Chondrocyte (in vitro differentiated cells): ENCODE data around the gene WASF1. TPM values are rescaled to one million over a fixed set of nuclear protein-coding genes. Genes with fewer than 3 reads are reported as not detected.
"Not testable (repeated sequence)": the region's sequence is repeated elsewhere in the genome, so short reads cannot be mapped to it uniquely, and the experiment has no call there.

Experiments
- DNase-seq: peaks from one replicate; pipeline ENCODE4 v3.0.0; 2021; ENCODE audit warnings: mixed read lengths, low spot score
- H3K27ac Mint-ChIP-seq: one replicate; pipeline ENCODE4 v1.8.0; 2021; ENCODE audit warnings: mild to moderate bottlenecking, moderate library complexity, mixed read lengths; ENCODE audit not compliant: unreplicated experiment
- H3K27me3 Mint-ChIP-seq: 2 replicates; pipeline ENCODE4 v1.8.0; 2021; ENCODE audit warnings: low read depth, mixed read lengths
- H3K36me3 Mint-ChIP-seq: 2 replicates; pipeline ENCODE4 v1.8.0; 2021; ENCODE audit warnings: low read depth, mixed read lengths
- H3K4me1 Mint-ChIP-seq: 2 replicates; pipeline ENCODE4 v1.8.0; 2021; ENCODE audit warnings: low read depth, mild to moderate bottlenecking, mixed read lengths
- H3K4me3 Mint-ChIP-seq: one replicate; pipeline ENCODE4 v1.8.0; 2021; ENCODE audit warnings: mild to moderate bottlenecking, moderate library complexity, mixed read lengths; ENCODE audit not compliant: unreplicated experiment
- H3K9me3 Mint-ChIP-seq: 2 replicates; pipeline ENCODE4 v1.8.0; 2021; ENCODE audit warnings: low read depth, mixed read lengths
- CTCF ChIP-seq: fragments of 200-600 bp; sonication (generic); IDR thresholded peaks from 2 replicates; pipeline ENCODE4 v1.5.0; 2021; ENCODE audit warnings: antibody characterized with exemption, mild to moderate bottlenecking, moderate library complexity
- total RNA-seq: library from RNA; stranded (reverse); gene quantifications from 3 replicates; pipeline ENCODE4 v1.2.1, GENCODE V29; 2021

The WASF1 gene
- total RNA-seq, 1 donor from 2014 or later, result 22.9 TPM

DNA sequence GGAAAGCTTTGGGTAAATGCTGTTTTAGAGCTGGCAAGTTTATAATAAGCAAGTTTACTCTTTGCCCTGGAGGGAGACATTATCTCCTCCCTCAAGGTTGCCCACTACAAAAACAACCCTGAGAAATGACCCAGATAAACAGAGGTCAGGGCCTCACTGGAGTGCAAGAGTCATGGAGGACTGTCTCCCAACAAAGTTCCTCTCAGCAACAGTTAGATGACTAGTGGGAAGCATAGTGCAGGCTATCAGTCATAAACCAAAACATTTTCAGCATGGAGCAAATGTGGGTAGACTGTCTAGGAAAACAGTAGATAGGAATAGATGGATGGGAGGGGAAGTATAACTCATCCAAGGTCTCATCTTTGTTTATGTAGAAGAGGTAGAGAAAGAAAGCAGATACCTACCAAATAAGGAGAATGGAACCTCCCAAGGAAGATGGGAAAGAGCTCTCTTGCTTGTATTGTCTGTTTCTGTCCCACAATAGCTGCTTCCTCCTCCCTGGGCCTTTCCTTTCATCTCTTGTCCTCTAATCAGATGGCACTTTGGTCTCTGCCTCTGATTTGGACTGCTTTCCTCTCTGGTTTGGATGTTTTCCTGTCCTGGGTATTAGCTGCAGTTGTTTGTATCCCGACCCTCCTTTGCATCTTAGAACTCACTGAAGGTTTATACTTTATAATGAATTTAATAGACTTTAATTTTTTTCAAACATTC lies 95.4 kb downstream of the WASF1 start:
- Mint-ChIP-seq H3K4me1 (no peaks in the 10 kb centered on the region), H3K27me3 (no peaks in the 10 kb centered on the region), H3K9me3 (peaks cover under 1% of the 10 kb centered on the region), H3K27ac (no peak overlapping the region), H3K4me3 (no peak overlapping the region), H3K36me3 (no peaks in the 10 kb centered on the region)
- TF ChIP-seq CTCF, result no peak
- no peak for DNase-seq

DNA sequence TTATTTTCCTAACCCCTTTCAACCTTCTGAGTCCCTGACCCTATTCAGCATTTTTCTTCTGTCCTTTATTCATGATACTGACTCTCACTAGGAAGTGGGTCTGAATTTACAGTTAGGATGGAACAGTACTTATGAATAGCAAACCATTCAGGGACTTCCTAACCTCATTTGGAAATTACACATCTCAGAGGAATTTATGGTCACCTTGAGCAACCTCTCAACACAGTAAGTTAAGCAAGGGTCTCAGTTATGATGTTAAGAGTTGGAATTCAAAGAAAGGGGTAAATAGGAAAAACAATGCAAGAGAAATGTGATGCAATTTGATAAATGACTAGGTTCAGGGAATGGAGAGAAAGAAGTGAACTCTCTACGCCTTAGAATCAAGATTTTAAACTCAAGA lies 104.1 kb downstream of the WASF1 start:
- no peak for DNase-seq
- Mint-ChIP-seq H3K4me1 (no peaks in the 10 kb centered on the region), H3K4me3 (no peak overlapping the region), H3K27ac (no peak overlapping the region), H3K36me3 (peaks cover 1% of the 10 kb centered on the region), H3K9me3 (no peaks in the 10 kb centered on the region), H3K27me3 (peaks cover 16% of the 10 kb centered on the region)
- no peak for TF ChIP-seq CTCF

DNA sequence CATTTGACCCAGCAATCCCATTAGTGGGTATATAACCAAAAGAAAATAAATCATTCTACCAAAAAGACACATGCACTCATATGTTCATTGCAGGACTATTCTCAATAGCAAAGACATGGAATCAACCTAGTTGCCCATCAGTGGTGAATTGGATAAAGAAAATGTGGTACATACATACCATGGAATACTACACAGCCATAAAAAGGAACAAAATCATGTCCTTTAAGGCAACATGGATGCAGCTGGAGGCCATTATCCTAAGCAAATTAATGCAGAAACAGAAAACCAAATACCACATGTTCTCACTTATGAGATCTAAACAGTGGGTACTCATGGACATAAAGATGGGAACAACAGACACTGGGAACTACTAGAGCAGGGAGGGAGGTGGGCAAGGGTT lies 106.0 kb downstream of the WASF1 start:
- not testable (repeated sequence) for H3K36me3 Mint-ChIP-seq, DNase-seq, H3K4me1 Mint-ChIP-seq, H3K9me3 Mint-ChIP-seq, H3K27ac Mint-ChIP-seq, H3K4me3 Mint-ChIP-seq
- H3K27me3 Mint-ChIP-seq, result peaks cover 24% of the 10 kb centered on the region

DNA sequence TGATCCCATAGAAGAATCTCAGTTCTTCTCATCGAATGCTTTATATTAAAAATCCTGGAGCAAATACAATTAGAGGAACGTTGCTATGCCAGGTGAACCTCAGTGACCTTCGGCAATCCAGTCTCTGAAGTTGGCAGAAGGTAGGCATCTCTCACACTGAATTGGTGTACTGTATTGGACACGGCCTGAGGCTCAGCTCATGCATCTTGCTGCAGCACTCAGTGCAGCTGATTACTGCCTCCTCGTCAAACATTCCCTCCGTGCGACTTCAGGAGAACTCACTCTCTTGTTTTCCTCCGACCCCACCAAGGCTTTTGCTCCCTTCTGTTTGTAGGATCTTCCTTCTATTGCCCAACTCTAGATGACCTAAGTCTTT lies 110.9 kb downstream of the WASF1 start:
- Mint-ChIP-seq H3K9me3 (no peaks in the 10 kb centered on the region), H3K27ac (no peak overlapping the region), H3K4me1 (peaks cover 8% of the 10 kb centered on the region), H3K27me3 (peaks cover 44% of the 10 kb centered on the region), H3K36me3 (peaks cover 1% of the 10 kb centered on the region), H3K4me3 (no peak overlapping the region)
- DNase-seq, result no peak
- no peak for TF ChIP-seq CTCF

DNA sequence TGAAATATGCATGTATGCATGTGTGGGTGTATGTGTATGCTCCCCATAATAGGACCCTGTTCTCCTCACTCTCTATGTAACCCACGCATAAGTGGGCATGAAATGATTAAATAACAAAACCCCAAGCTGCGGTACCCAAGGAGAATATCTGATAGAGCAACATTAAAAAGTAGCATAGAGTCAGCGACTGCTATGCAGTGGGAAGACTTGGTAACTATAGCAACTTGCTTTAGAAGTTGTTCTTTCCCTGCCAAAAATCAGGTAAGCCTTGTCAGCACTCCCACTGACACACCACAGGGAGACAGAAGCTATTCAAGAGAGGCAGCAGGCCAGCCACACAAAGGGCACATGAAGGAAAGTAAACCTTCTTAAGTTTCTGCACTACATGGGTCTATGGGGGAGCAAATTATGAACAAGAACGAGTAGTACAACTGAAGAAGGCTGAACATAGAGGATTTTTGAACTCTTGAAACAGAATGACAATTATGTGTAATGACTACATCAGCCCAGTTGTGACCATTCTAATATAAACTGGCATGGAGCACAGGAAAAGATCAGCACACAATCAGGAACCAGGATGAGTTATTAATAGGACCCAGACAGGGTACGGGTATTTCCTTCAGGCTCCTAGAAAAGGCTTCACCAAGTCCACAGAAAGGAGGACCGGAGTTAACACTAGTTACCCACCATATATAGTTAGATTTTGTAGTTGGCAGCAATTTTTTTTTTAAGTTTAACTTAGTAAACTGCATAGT lies 111.5 kb downstream of the WASF1 start:
- TF ChIP-seq CTCF, result no peak
- Mint-ChIP-seq H3K36me3 (peaks cover 1% of the 10 kb centered on the region), H3K4me1 (peaks cover 8% of the 10 kb centered on the region), H3K27me3 (peaks cover 44% of the 10 kb centered on the region), H3K4me3 (no peak overlapping the region), H3K9me3 (no peaks in the 10 kb centered on the region), H3K27ac (no peak overlapping the region)
- no peak for DNase-seq
